Fibroblast of skin of left quadriceps (primary cell): ENCODE measurements around the gene TBC1D14.
"Not testable (repeated sequence)": the region's sequence is repeated elsewhere in the genome, so short reads cannot be mapped to it uniquely, and the experiment has no call there.

Experiments
- DNase-seq, 2 experiments: peaks; one replicate each; pipeline ENCODE4 v3.0.0-alpha.2; 2013; ENCODE audit warnings: low read depth in 2 of 2

The TBC1D14 gene

DNA sequence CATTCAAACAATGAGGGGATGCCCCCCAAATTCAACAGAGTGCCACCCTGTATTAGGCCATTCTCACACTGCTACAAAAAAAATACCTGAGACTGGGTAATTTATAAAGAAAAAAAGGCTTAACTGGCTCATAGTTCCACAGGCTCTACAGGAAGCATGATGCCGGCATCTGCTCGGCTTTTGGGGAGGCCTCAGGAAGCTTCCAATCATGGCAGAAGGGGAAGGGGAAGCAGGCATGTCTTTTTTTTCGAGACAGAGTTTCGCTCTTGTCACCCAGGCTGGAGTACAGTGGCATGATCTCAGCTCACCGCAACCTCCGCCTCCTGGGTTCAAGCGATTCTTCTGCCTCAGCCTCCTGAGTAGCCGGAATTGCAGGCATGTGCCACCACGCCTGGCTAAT is 18.7 kb upstream of the TBC1D14 start:
- not testable (repeated sequence) for DNase-seq

DNA sequence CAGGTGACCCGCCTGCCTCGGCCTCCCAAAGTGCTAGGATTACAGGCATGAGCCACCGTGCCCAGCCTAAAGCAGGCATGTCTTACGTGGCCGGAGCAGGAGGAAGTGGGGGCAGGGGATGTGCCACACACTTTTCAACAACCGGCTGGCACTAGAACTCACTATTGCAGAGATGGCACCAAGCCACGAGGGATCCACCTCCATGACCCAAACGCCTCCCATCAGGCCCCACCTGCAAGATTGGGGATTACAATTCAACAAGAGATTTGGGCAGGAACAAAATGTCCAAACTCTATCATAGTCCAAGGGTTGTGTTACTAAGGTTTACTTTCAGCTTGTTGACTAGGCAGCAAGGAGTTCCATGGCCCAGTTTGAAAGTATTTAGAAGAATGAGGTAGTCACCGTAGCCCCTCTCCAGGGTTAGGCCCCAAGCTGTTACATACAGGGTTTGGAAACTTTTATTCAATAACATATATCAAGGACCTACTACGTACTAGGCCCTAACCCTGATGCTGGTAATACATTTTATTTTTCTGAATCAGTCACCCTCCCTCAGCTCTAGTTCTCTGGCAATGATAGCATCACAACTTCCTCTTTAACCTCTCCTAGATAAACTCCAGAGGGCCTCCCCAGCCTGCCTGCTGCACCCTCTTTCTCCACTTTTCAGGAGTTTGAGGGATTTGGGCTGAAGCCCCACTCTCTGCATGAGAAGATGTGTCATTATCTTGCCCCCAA is 18.0 kb upstream of the TBC1D14 start:
- no peak for DNase-seq

DNA sequence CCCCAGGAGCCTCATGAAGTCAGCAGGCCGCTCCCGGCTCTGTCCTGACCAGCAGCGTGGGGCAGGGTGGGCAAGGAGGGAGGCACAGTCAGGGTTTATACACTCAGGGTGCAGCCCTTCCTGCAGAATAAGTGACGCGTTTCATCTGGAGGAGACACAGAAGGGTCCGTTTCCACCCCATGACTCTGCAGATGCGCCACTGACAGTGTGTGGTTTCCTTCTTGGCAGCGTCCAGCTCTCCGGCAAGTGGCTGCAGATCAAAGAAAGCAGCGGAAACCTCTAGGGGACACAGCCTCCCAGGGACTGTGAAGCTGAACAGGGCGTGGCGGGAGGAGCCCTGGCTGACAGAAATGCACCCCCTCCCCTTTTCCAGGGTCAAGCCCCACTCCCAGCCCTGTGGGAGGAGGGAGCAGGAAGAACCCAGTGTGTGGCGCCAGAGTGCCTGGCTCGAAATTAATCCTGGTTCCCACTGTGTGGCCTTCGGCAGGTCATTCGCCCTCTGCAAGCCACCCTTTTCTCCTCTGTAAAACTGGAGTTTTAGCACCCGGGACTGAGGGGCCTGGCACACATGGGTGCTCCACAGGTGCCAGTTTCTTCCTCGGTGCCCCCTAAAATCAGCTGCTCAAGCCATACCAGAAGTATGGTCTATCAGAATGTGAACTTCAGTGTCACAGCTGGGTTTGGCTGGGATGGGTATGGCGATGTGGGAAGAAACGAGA is 17.3 kb upstream of the TBC1D14 start:
- no peak for DNase-seq

DNA sequence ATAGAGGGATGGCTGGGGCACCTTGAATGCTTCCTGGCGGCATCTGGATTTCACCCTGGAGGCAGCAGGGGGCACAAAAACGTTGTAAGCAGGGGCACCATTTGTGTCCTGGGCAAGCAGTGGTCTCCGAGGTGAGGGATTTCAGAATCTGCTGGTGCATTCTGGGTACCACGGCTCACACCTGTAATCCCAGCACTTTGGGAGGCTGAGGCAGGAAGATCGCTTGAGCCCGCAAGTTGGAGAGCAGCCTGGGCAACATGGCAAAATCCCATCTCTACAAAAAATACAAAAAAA is 16.8 kb upstream of the TBC1D14 start:
- DNase-seq: no peak

DNA sequence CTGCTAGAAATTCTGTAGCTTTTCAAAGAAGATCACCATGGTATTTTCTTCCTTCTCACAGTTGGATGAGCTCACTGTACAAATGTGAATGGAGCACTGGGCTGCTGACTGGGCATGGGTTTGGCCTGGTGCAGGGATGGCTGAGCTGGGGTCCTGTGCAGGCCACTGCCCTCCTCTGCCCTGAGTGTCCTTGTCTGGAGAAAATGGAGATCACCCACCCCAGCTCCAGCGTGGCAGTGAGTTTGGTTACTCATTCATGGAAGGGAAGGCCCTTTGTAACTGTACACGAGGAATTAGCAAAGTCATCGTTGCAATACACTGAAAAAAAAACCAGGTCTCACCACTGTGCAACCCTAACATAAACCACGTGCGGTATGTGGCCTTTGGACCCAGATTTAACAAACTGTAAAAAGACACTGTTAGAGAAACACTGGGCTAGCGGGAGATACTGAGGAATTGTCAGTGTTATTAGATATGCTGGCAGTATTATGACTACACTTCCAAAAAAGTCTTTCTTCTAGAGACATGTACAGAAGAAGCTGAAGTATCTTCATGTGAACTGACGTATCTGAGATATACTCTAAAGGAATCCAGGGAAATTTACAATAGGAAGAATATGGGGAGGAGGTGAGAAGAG is 16.1 kb upstream of the TBC1D14 start:
- no peak for DNase-seq

DNA sequence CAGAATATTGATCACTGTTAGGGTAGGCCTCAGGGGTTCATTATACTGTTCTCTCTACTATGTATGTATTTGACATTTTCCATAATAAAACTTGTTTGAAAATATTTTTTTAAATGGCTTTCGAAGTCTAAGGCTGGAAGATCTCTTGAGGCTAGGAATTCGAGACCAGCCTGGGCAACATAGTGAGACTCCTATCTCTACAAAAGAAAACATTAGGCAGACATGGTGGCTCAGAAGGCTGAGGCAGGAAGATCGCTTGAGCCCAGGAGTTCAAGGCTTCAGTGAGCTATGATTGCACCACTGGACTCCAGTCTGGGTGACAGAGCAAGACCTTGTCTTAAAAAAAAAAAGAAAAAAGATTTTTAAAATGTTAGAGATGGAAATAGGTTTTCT is 15.5 kb upstream of the TBC1D14 start:
- no peak for DNase-seq

DNA sequence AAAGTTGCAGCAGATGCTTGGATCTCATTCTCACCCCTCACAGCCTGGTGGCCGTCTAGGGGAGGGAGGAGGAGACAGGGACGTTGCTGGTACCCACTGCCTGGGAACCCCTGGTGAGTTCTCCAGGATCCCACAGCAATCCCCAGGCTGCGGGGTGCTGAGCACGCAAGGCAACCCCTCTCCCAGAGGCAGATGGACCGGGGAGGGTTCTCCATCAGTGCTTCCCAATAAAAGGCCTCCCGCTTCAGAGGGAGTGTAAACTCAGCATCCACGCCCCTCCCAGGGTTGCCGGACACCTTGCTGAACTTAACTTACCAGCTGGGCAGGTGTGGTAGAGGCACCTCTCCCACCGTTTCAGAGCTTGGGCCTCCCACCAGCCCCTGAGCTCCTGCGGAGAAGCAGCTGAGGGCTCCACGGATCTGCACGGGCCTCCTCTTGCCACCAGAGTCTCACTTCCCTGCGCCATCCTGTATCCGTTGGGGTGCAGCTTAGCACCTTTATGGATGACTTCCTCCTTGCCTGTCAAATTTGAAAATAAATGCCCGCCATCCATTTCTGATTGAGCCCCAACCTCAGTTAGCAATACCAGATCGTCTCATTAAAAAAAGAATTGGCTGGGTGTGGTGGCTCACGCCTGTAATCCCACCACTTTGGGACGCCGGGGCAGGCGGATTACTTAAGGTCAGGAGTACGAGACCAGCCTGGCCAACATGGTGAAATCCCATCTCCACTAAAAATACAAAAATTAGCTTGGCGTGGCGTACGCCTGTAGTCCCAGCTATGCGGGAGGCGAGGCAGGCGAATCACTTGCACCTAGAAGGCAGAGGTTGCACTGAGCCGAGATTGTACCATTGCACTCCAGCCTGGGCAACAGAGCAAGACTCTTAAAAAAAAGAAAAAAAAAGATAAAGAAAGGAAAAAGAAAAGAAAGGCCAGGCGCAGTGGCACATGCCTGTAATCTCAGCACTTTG is 14.8 kb upstream of the TBC1D14 start:
- no peak for DNase-seq

DNA sequence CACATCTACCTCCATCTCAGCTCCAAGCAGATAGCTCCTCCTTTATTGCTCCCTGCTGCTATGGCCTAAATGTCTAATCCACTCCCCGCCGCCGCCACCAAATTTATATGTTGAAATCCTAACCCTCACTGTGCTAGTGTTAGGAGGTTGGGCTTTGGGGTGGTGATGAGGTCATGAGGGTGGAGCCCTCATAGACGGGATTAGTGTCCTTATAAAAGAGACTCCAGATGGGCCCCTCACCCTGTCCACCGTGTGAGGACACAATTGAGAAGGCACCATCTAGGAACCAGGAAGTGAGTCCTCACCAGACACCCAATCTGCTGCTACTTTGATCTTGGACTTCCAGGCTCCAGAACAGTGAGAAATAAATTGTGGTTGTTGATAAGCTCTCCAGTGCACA is 13.6 kb upstream of the TBC1D14 start:
- no peak for DNase-seq

DNA sequence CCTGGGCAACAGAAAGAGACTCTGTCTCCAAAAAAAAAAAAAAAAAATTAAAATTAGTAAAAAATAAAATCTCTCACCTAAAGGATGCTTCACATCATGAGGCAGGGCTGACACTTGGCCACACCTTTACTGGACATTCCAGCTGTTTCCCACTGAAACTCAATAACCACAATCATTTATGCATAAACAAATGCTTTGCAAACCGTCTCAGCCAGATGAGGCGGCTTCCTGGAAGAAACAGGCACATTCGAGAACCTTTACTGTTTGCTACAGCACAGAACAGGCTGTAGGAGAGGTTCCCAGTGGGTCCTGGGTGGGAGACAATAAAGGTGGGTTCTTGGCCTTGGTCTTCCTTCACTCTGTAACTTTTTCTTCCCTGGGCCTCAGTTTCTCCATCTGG is 10.9 kb upstream of the TBC1D14 start:
- no peak for DNase-seq

DNA sequence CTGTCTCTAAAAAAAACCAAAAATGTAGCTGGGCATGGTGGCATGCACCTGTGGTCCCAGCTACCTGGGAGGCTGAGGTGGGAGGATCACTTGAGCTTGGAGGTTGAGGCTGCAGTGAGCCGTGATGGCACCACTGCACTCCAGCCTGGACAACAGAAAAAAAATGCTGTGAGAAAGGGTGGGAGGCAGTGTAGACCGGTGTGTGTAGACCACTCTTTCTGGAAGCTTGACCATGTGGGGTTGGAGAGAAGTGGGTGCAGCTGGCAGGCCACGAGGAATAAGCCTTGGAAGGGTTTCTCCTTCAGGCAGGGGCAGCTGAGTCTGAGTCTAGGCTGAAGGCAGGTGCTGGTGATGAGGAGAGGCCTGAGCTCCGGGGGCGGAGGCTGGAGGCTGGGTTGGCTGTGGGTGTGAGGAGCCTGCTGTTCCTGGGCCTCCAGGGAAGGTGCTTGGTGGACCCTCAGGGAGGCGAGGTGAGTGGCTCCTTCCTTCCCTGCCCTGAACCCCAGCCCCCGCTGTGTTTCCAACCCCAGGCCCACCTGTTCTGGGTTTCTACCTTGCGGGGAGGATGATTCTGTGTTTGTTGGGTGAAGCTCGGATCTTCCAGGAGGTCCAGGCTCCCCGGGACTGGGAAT is 9.3 kb upstream of the TBC1D14 start:
- no peak for DNase-seq

DNA sequence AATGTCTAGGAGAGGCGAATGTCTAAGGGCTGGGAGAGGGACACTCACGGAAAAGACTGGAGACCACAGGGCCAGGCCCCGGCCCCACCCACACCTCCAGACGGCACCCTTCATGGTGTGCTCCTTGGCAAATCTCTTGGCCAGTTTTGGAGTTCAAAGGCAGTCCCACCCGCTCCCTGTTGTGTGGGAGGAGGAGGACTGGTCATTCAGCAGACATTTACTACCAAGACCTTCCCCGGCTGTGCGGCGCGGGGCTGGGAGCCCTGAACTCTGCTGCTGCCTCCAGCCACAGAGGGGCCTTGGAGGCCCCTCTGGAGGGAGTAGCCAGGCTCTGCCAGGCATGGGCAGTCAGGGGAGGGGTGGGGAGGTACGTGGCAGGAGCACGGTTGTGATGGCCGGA is 8.7 kb upstream of the TBC1D14 start:
- no peak for DNase-seq

DNA sequence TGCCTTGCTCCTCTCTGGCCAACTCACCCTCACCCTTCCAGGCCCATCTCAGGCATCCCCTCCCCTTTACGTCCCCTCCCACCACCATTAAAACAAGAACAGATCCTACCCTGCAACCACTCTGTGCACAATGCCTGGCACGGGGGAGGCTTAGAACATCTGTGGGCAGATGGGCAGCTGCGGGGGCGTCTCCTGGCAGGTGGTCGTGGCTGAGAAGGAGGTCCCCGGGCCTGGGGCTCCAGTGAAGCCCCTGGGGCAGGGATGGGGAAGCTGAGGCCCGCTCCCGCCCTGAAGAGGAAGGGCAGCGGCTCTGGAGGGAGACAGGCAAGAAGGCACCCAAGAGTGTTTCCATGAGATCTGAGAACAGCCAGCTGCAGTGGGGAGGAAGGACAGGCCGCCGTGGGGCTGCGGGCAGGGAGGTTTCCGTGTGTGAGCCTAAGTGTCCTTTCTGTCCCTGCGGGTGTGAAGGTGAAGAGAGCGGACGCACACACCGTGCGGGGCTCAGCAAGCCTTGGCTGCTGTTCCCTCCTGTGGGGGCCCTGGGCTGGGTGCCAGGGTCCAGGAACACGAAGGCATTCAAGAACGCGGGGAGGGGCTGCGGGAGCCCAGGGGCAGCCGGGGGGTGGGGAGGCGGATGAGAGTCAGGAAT is 7.8 kb upstream of the TBC1D14 start:
- no peak for DNase-seq

DNA sequence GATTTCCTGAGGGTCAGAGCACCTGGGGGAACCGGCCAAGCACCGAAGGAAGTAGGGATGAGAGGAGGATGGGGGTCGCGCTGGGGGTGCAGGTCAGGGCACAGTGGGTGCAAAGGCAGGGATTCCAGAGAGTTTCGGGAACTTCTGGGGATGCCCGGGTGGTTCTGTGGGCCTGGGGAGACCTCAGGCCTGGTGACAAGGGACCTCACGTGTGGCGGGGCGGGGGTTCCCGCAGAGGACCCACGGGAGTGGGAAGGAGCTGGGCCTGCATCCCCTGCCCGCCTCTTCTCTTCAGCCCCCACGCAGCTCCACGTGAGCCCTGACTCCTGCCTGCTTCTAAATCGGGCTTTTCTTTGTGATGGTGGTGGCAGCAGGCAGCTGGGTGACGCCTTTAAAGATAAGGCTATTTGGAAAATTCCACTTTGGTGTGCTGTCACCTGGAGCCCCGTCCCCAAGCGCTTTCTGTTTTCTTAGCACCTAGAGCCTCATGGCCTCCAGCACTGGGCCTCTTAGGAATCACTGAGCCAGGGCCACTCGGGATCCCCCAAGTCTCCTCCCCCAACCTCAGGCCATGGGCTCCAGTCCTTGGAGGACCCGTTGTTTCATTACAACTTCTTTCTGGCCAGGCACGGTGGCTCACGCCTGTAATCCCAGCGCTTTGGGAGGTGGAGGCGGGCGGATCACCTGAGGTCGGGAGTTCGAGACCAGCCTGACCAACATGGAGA is 7.1 kb upstream of the TBC1D14 start:
- DNase-seq: no peak

DNA sequence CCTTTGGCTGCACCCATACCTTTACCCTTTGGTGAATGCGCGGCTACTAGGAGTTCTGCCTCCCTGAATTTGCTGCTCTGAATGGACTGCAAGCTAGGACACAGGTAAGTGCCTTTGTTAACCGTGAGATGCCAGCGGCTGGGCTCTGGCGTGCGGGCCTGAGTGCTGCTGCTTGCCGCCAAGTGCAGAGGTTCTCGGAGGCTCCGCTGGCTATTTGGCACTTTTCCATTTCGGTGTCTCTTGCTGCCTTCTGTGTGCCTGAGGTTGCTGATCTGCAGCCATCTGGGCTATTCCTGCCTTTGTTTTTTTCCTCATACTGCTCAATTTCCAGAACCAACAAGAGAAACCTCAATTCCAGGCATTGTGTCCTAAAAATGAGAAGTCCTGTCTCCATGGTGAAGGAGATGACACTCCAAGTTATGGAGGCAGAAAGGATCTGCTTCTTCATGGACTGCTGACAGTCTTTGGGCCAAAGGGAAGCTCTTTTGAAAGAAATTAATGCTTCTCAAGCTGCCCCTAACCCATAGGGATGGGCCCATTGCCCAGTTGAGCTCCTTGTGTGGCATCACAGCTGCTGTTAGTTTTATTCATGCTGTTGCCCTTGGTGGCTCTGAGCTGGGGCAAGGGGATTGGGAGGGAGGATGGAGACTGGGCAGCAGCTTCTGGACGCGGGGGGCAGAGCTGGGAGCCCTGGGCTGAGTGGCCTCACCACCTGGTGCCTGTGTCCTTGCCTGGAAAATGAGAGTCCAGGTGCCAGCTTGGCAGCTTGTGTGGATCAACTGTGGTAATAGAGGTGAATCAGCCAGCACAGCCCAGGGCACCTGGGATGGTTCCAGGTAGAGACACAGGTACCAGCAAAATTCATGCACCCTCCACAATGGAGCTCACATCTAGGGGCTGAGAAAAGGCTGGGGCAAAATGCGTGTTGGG is 3.8 kb upstream of the TBC1D14 start:
- no peak for DNase-seq

DNA sequence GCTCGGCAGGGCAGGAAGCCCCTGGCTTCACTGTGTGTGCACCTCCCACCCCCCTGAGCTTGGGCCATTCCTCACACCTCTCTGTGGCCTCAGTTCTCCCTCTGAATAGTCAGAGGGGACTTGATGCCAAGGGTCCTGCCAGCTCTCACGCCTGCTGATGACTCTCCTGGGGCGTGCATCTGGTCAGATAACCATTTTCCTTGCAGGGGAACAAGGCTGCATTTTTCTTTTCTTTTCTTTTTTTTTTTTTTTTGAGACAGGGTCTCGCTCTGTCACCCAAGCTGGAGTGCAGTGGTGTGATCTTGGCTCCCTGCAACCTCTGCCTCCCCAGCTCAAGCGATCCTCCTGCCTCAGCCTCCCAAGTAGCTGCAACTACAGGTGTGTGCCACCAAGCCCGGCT is 3.1 kb upstream of the TBC1D14 start:
- DNase-seq: not testable (repeated sequence)

DNA sequence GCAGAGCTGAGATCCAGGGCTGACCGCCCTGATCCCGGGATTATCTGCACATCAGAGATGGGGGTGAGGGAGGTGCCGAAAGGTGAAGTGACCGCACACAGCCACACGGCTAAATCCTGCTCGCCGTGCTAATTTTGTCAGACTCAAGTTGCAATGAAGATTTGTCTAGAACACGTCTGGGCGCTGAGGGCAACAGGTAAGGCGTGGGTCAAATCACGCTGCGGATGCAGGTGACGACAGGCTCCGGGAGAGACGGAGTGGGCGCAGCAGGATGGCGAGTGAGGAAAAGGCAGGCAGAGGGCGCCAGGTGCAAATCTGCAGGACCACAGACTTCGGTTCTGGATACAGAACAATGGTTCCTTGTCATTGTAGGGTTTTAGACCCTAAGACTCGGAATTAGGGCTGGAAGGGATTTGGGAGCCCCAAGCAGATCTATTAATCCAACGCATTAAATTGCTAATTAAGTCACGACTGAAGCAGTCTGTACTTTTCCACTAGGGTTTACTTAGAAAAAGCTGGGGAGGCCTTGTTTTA is 1.9 kb upstream of the TBC1D14 start:
- no peak for DNase-seq

DNA sequence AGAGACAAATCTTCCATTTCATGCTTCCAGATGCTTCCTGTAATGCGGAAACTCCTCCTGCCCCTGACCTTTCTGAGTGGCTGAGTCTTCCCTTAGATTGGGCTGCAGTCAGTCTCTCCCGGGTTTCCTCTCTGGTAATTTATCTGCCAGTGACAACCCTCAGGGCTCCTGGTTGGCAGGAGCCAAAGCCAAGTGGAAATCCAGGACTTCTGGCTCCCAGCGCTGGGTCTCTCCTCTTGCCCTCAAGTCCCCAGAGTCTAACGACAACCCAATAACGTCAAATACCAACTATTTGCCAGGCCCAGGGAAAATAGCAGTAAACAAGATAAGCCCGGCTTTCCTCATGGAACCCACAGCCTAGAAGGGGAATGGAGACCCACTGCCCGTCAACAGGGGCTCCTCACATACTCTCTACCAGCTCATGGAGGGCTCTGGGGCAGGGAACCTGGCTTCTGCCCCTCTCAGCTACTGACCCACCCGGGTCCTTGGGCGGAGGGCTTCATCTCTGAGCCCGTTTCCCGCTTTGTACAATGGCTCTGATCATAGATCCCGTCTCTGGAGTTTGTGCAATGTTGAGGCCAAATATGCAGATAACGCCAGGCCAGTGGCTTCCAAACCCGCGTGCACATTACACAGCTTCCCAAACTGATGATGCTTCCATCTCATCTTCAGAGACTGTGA is 1.1 kb upstream of the TBC1D14 start:
- no peak for DNase-seq

DNA sequence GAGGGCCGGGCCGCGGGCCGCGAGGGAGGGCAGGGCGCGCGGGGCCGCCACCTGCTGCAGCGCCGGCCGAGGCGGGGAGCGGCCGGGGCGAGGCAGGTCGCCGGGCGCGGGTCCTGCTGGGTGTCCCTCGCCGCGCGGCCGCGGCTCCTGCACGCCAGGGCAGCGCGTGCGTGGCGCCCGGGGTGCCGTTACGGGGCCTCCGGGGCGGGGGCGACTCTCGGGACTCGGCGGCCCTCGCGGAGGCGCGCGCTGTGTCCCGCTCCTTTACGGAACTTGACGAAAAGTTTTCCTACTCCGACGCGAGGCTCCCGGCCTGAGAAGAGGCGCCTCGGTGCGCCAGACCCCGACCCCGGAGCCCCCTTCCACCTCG is 329 bp downstream of the TBC1D14 start:
- DNase-seq: no peak
